Caco-2 (cell line): ENCODE results near the gene PLCXD1. TPM values are rescaled to one million over a fixed set of nuclear protein-coding genes. Genes with fewer than 3 reads are reported as not detected.

ENCODE experiments used
- BruUV-seq: library from RNA; stranded (reverse); fragments of 400-500 nt; replicated peaks from 2 replicates; lab custom pipeline; 2021; lab: Mats Ljungman, UMichigan
- CTCF ChIA-PET: fragments of 300-600 bp; sonication (Branson Sonifier 250); formaldehyde crosslinking; loops from one replicate; lab custom pipeline; 2022; ENCODE audit warnings: antibody characterized with exemption; lab: Charles Lee
- POLR2A ChIA-PET: fragments of 300-600 bp; sonication (Branson Sonifier 250); formaldehyde crosslinking; loops from one replicate; lab custom pipeline; 2022; ENCODE audit warnings: antibody characterized with exemption; lab: Charles Lee
- DNase-seq, 2 experiments: peaks; one replicate each; pipeline versions ENCODE4 v3.0.0 to v3.0.0-alpha.2; 2020 to 2022
- H3K27me3 ChIP-seq: replicated peaks from 2 replicates; pipeline ENCODE4 v1.6.0; 2011; ENCODE audit warnings: low read length; ENCODE audit not compliant: control insufficient read depth, insufficient read depth
- H3K36me3 ChIP-seq: 2 replicates; pipeline ENCODE4 v1.5.1; 2011; ENCODE audit warnings: low read length; ENCODE audit not compliant: control insufficient read depth, insufficient read depth
- H3K4me1 ChIP-seq: fragments of 250-450 bp; sonication (Bioruptor Pico); 2 replicates; pipeline ENCODE4 v1.5.1; 2020; ENCODE audit warnings: mild to moderate bottlenecking
- H3K4me3 ChIP-seq: 2 replicates; pipeline ENCODE4 v1.5.1; 2011; ENCODE audit warnings: low read depth, mild to moderate bottlenecking, control low read depth, low read length
- H3K9me3 ChIP-seq: fragments of 250-450 bp; sonication (Bioruptor Pico); 2 replicates; pipeline ENCODE4 v1.5.1; 2020; ENCODE audit warnings: mild to moderate bottlenecking, moderate library complexity
- H3K27ac Mint-ChIP-seq: one replicate; pipeline ENCODE4 v1.8.0; 2022; ENCODE audit warnings: mixed read lengths; ENCODE audit not compliant: unreplicated experiment
- H3K27me3 Mint-ChIP-seq: one replicate; pipeline ENCODE4 v1.8.0; 2022; ENCODE audit warnings: mixed read lengths; ENCODE audit not compliant: insufficient read depth, unreplicated experiment
- H3K36me3 Mint-ChIP-seq: one replicate; pipeline ENCODE4 v1.8.0; 2022; ENCODE audit warnings: mild to moderate bottlenecking, mixed read lengths; ENCODE audit not compliant: insufficient read depth, unreplicated experiment
- H3K4me1 Mint-ChIP-seq: one replicate; pipeline ENCODE4 v1.8.0; 2022; ENCODE audit warnings: low read depth, mixed read lengths; ENCODE audit not compliant: unreplicated experiment
- H3K4me3 Mint-ChIP-seq: one replicate; pipeline ENCODE4 v1.8.0; 2022; ENCODE audit warnings: mild to moderate bottlenecking, moderate library complexity, mixed read lengths; ENCODE audit not compliant: unreplicated experiment
- H3K9me3 Mint-ChIP-seq: one replicate; pipeline ENCODE4 v1.8.0; 2022; ENCODE audit warnings: mixed read lengths; ENCODE audit not compliant: unreplicated experiment
- intact Hi-C: fragments of 100-400 bp; cut with micrococcal nuclease; formaldehyde crosslinking; loops from one replicate; pipeline ENCODE4 v1.10.0; 2022; ENCODE audit not compliant: unreplicated experiment
- total RNA-seq: library from RNA; stranded (reverse); gene quantifications from 2 replicates; pipeline ENCODE4 v1.2.3, GENCODE V29; 2022
- TF ChIP-seq, protein P1 (sequence below), 2 experiments: fragments of 200-600 bp in 1 of 2; IDR thresholded peaks; 1 replicate in 1 of 2; 2 replicates in 1 of 2; pipeline versions ENCODE4 v1.5.1 to v1.8.0; 2011 to 2022; ENCODE audit warnings: antibody characterized with exemption in 1 of 2, control low read depth in 1 of 2, inconsistent platforms in 1 of 2, low read depth in 1 of 2, low read length in 1 of 2, mild to moderate bottlenecking in 1 of 2, moderate library complexity in 1 of 2; ENCODE audit not compliant: insufficient read depth in 1 of 2, severe bottlenecking in 1 of 2, unreplicated experiment in 1 of 2

The PLCXD1 gene
- total RNA-seq, 1 experiment from 2014 or later = 53.9 TPM

DNA sequence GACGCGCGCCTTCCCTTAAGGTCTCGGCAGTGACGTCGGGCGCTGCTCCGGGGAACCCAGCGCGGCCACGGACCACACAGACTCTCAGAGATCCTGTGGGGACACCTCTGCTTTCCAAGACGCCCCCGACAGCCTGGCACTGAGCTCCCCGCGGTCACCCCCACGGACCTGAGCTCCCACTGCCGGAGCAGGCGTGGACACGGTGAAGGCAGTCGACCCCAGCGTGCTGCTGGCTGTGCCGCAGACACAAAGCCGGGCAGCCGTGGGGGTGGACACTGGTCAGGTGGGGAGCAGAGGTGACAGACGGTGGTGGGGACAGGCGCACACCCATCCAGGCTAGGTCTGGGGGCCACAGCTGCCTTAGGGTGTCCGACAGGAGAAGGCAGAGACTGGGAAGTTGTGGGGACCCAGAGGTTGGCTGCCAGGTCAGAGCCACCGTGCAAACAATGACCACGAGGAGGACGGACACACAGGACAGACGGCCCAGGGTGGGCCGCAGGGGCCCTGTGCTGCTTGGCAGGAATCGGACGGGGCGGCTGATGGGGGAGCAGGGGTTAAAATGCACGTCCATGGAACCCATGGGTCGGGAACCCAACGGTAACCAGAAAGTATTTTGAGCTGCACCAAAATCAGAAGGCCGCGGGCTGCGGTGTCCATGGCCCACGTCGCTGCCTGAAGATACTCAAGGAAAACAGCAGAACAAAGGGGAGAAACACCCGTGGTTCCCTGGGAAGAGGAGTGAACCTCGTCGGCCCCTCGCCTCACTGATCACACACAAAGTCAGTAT, 54.0 kb downstream of the PLCXD1 start:
- TF ChIP-seq, protein P1, sequence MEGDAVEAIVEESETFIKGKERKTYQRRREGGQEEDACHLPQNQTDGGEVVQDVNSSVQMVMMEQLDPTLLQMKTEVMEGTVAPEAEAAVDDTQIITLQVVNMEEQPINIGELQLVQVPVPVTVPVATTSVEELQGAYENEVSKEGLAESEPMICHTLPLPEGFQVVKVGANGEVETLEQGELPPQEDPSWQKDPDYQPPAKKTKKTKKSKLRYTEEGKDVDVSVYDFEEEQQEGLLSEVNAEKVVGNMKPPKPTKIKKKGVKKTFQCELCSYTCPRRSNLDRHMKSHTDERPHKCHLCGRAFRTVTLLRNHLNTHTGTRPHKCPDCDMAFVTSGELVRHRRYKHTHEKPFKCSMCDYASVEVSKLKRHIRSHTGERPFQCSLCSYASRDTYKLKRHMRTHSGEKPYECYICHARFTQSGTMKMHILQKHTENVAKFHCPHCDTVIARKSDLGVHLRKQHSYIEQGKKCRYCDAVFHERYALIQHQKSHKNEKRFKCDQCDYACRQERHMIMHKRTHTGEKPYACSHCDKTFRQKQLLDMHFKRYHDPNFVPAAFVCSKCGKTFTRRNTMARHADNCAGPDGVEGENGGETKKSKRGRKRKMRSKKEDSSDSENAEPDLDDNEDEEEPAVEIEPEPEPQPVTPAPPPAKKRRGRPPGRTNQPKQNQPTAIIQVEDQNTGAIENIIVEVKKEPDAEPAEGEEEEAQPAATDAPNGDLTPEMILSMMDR (IDR thresholded peaks at IDR 0.05; ENCODE audit: insufficient read depth in 1 of 2, low read depth in 1 of 2, low read length in 1 of 2, severe bottlenecking in 1 of 2, unreplicated experiment in 1 of 2) = no peak
- Mint-ChIP-seq H3K4me1 (no peaks in the 10 kb centered on the region), H3K36me3 (peaks cover 73% of the 10 kb centered on the region), H3K27me3 (no peaks in the 10 kb centered on the region), H3K27ac (no peak overlapping the region), H3K9me3 (no peaks in the 10 kb centered on the region), H3K4me3 (no peak overlapping the region)
- Histone ChIP-seq H3K4me1 (no peaks in the 10 kb centered on the region), H3K27me3 (no peaks in the 10 kb centered on the region), H3K36me3 (no peaks in the 10 kb centered on the region), H3K9me3 (0 out of 2 replicates have a peak, but pooled peaks cover 5% of the 10 kb centered on the region), H3K4me3 (no peak overlapping the region)
- intact Hi-C loops = no loop called here
- ChIA-PET POLR2A (no interaction called here), CTCF (no interaction called here)
- BruUV-seq = no TSS peak
- DNase-seq = no peak

DNA sequence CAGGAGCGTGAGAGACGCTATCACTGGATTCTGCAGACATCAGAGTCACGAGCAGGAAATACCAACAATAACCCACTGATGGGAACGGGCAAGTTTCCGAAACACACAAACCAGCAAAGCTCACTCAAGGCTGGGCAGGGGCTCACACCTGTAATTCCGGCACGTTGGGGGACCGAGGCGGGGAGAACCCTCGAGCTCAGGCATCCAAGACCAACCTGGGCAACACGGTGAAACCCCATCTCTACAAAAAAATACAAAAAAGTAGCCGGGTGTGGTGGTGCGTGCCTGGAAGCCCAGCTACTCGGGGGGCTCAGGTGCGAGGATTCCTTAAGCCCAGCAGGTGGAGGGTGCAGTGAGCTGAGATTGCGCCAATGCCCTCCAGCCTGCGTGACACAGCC, 54.6 kb downstream of the PLCXD1 start:
- Mint-ChIP-seq H3K27ac (no peak overlapping the region), H3K9me3 (no peaks in the 10 kb centered on the region), H3K4me1 (no peaks in the 10 kb centered on the region), H3K4me3 (no peak overlapping the region), H3K36me3 (peaks cover 73% of the 10 kb centered on the region), H3K27me3 (no peaks in the 10 kb centered on the region)
- no peaks in the 10 kb centered on the region for H3K4me1 ChIP-seq
- H3K9me3 ChIP-seq = 0 out of 2 replicates have a peak, but pooled peaks cover 3% of the 10 kb centered on the region
- no peaks in the 10 kb centered on the region for H3K27me3 ChIP-seq
- TF ChIP-seq, protein P1 (IDR thresholded peaks at IDR 0.05; ENCODE audit: insufficient read depth in 1 of 2, low read depth in 1 of 2, low read length in 1 of 2, severe bottlenecking in 1 of 2, unreplicated experiment in 1 of 2) = no peak
- H3K4me3 ChIP-seq = no peak overlapping the region
- intact Hi-C loops = no loop called here
- ChIA-PET CTCF (no interaction called here), POLR2A (no interaction called here)
- no TSS peak for BruUV-seq
- DNase-seq = no peak
- no peaks in the 10 kb centered on the region; the same call in 1 of the 2 replicates for H3K36me3 ChIP-seq

DNA sequence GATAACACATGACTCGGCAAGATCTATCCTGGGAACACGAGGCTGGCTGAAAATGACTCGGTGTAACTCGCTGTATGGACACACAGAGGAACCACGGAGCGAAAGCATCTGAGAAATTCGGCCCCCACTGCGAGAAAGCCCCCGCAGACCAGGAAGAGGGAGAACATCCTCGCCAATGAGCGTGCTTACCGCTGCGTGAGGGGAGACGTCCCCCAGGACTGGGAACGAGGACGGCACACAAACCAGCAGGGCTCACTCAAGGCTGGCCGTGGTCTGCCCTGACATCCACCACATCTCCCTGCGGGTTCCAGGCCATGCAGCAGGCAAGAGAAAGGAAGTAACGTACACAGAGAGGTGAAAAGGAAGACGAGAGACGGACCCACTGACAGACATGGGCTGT, 55.0 kb downstream of the PLCXD1 start:
- H3K4me3 Mint-ChIP-seq = no peak overlapping the region
- no peaks in the 10 kb centered on the region for H3K27me3 Mint-ChIP-seq
- H3K36me3 Mint-ChIP-seq = peaks cover 77% of the 10 kb centered on the region
- intact Hi-C loops = no loop called here
- 0 out of 2 replicates have a peak, but pooled peaks cover 3% of the 10 kb centered on the region for H3K9me3 ChIP-seq
- TF ChIP-seq, protein P1 (IDR thresholded peaks at IDR 0.05; ENCODE audit: insufficient read depth in 1 of 2, low read depth in 1 of 2, low read length in 1 of 2, severe bottlenecking in 1 of 2, unreplicated experiment in 1 of 2) = no peak
- no peaks in the 10 kb centered on the region for H3K4me1 ChIP-seq
- H3K36me3 ChIP-seq = no peaks in the 10 kb centered on the region; the same call in 1 of the 2 replicates
- H3K4me3 ChIP-seq = no peak overlapping the region
- peak overlapping the region; percentile 4 for H3K27ac Mint-ChIP-seq
- H3K27me3 ChIP-seq = no peaks in the 10 kb centered on the region
- no TSS peak for BruUV-seq
- CTCF ChIA-PET = no interaction called here
- POLR2A ChIA-PET = no interaction called here
- DNase-seq = no peak
- no peaks in the 10 kb centered on the region for H3K9me3 Mint-ChIP-seq
- H3K4me1 Mint-ChIP-seq = no peaks in the 10 kb centered on the region
